T follicular helper cell (primary cell): ENCODE results near the gene OPN4.

Experiments
- DNase-seq: peaks from one replicate; pipeline ENCODE4 v3.0.0-alpha.2; 2020; ENCODE audit warnings: low read depth

OPN4 gene

DNA sequence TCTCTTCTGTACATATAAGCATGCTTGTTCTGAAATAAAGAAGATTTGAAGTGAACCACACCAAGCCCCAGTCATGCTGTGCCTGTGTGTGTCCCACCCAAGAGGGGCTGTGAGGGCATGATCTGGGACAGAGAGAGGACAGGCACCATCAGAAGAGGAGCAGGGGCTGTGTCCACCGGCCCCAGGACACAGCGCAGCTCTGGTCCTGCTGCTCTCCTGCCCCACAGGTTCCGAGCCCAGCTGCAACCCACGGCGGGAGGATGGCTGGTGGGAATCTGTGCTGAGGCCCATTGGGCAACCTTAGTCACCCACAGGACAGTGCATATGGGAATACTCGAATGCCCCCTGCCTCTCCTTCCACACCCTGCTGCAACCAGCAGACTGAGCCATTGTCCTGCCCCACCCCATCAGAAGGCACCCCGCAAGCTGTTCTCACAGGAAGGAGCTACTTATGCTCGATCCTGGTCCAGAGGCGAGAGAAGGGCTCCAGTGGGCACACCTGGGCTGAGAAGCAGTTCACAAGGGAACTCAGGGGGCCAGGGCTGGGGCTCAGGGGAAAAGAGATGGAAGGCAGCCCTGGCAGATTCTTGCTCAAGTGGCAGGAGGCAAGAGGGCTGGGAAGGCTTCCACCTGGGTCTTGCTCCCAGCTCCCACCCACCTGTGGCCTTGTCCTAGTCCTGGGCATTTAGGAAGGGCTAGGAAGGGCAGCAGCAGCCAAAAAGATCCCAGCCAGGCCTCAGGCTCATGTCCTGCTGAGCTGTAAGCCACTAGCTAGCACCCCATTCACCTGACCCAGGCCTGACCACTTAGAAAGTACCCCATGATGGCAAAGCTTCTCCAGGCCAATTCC, 45.9 kb downstream of the OPN4 start:
- DNase-seq: no peak

DNA sequence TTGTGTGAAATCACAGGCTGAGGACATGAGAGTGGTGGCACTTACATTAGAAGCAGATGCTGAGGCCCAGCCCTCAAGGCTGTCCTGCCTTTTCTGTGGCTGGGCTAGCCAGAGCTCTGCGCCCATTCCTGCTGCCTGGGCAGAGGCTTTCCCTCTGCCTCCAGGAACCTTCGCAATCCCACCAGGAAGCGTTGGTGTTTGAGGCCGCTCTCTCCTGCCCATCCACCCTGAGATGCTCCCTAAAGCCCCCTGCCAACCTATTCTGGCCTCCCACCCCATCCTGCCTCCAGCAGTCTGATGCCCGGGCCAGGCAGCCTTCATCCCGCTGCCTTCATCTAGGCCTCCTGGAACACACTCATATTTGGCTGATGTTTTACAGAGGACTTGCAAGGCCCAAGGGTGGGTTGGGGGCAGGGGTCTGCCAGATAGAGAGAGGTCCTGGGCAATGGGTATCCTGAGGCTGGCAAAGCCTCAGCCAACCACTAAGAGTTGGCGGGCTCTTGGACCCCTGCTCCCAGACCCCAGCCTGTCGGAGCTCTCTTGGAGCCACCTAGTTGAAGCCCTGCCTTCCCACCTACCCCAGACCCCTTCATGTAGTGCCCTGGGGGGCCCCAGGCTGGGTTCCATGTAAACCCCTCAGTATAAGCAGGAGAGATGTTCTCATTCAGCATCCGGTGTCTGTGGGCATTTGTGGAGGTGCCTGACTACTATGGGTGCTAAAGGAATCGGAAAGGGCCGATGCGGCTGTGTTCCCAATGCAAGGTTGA, 46.7 kb downstream of the OPN4 start:
- DNase-seq: no peak

DNA sequence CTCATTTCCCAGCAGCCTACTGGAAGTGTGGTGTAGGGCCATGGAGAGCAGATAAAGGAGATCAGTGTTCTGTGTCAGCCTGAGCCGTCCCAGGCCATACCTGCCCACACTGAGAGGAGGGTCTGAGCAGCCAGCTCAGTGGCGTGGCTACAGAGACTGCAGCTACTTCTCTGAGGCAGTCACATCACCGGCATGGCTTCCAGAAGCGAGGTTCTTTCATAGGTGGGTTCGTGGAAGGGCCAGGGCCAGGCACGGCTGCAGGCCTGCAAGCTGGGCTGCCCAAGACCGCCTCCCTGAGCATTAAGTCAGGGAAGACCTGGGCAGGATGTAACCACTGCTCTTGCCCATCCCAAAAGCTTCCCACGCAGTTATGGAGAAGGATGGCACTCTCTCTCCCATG, 48.8 kb downstream of the OPN4 start:
- DNase-seq: no peak

DNA sequence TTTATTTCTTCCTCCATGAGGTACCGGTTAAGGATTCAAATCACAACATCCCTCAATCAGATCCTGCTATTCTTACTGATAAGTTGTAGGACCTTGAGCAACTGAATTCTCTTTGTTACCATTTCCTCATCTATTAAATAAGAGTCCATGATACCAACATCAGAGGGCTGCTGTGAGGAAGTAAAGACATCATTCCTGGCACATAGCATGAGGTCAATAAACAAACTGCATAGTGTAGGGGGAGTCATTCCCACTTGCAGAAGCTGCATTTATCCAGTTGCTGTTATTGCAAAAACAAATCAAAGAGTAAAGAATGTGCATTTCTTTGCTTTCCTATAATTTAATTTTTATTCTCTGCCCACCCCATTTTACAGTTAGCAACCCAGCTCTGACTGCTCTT, 50.8 kb downstream of the OPN4 start:
- no peak for DNase-seq

DNA sequence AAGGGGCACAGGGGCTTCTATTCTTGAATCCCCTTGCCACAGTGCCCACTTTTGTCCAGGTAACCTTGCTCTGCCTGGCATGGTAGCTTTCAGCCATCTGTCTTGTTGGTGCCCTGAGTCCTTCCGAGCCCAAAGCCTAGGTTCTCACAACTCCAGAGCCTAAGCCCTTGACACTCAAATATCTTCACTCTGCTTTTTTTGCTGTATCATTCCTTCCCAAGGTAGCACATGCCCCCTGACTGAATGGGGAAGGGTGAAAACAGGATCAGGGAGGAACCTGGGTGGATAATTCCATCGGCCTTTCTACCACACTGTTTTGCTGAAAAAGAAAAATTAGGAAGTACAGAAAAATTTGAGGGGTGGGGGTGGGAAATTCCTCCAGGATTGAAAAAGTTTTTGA, 51.6 kb downstream of the OPN4 start:
- DNase-seq: no peak

DNA sequence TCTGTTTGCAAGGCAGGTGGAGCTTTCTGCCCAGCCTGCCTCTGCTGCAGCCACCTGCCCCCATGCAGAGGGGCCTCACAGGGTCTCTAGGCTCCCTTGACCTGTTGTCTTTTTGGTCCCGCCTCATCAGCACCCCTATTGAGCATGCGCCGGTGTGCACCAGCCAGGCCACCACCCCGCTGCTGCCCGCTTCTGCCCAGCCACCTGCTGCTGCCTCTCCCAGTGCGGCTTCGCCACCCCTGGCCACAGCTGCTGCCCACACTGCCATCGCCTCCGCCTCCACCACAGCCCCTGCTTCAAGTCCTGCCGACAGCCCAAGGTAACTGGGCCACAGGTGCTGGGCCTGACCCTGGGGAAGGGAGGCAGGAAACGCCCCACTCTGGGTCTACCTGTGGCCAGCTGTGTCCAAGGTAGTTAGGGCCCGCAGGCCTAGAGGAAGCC, 52.1 kb downstream of the OPN4 start:
- DNase-seq: no peak

DNA sequence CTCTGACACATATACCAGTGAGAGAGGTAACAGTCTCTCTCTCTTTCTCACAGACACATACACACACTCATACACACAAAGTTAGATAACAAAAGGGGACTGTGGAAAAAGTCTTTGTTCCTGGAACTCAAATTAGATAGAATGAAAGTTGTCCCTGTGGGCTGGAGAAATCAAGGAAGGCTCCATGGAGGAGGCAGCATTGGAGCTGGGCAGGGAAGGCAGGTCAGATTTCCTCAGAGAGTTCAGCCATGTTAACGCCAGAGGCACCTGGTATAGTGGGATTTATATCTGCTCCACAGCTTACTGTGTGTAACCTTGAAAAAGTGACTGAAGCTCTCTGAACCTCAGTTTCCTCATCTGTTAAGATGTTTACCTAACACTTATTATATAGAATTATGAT, 52.6 kb downstream of the OPN4 start:
- no peak for DNase-seq

DNA sequence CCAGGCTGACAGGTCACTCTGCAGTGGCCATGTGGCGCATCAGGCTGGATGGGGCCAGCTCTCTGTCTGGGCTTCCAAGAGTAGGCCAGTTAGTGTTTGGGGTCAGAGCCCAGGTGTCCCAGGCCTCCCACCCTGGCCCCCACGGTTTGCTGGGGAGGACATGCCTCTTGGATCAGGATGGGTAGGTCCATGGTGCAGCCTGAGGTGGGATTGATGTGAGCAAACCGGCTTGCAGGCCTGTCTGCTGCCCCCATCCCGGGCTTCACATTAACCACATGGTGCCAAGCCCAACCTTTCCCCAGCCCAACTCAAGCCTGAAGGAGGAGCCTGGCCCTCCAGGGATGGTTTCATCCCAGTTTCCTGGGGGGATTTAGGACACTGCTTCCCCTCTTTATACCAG, 53.2 kb downstream of the OPN4 start:
- DNase-seq: no peak

DNA sequence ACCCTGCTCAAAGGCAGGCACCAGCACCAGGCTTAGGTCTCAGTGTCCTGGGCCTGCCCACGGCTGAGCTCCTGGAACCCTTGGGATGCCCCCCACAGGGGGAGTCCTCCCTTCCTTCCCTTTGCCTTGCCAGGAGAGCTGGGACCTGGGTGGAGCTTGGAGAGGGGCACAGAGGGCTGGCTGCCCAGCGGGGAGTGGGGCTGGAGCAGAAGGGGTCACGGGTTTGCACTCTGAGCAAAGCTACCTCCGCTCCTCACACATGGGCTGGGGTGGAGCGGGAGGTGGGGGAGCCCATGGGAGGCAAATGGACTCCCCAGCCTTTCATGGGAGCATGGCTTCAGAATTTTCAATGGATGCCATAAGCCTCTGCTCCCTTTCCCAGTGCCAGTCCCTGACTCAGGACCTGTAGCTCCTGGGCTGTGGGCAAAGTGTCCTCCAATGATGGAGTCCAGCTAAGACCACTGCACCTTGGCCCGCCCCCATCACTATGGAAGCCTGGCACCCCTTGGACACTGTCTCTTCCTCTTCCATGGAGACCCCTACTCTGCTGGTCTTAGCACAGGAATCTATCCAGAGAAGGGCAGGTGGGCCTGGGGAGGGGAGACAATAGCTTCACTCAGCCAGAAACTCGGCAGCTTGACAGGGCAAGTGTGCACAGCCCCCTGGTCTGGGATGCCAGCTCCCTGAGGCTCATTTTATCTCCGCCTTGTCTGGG, 53.9 kb downstream of the OPN4 start:
- no peak for DNase-seq

DNA sequence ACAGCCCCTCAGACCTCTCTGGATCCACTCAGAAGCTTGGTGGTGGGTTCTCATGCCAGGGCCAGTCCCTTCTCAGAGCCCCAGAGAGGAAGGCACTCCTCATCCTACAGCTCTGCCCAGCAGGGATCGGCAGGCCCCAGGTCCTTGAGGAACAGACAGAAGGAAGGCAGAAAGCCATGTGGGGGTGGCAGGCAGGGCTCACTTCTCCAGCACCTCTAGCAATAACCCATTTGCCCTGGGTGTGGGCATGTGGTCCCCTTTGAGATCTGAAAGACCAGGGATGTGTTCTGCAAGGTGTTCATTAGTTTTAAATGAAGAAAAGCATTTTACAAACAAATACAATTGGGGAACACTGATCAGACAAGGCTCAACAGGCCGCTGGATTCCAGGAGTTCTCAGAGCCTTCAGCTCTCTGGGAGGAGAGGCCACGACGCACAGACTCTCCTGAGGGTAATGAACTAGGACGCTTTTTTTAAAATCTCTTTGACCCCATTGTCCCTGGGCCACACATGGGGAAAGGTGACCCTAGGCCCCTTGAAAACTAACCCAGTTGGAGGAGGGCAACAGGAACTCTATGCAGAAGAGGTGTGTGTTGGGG, 54.5 kb downstream of the OPN4 start:
- DNase-seq: no peak

DNA sequence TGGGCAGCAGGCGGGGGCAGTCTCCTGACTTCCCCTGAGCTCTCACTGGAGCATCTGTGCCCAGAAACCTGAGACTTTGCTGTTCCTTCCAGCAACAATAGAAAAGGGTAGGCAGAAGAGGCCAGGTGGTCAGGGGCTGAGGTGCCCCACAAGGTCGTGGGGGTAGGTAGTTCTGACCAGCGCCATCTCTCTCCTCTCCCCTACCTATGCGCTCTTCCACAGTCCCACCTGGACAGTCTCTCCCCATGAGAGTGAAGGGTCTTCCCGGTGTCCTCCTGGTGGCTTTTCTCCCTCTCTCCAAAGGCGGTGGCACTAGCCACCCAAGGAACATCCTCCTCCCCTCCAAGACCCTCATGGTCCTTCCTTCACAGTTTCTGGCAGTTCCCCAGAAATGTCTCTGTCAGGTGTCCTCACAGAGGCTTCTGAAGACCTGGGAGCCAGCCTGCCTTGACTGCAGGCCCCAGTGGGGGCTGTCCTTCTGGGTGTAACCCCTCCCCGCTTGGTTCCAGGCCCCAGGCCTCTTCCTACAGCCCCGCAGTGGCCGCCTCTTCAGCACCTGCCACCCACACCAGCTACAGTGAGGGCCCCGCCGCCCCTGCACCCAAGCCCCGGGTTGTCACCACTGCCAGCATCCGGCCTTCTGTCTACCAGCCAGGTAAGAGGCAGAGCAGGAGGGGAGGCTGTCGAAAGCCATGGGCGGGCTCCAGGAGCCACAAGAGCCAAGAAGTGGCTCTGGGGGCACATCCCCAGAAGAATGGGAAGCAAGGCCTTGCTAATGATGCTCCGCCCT, 55.2 kb downstream of the OPN4 start:
- no peak for DNase-seq

DNA sequence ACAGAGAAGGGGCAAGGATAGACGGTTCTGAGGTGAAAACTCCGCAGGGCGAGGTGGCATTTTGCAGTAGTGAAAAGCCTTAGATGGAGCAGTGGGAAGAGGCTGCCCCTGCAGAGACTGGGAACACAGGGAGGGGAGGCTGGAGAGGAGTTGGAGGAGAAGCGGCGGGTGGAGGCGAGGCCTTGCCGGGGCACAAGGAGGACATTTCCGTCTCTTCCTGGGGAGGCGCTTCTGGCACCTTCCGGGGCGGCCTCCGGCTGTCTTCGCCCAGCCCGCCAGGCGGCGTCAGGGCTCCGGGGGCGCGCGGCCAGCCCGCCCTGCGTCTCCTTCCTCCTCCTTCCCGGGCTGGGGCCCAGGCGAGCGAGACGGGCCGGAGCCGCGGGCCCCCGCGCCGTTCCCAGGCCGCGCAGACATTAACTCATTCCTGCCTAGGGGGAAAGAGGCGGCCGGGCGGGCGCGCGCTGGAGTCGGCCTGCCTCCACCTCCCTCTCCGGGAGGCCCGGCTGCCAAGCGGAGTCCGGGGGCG, 56.7 kb downstream of the OPN4 start:
- peak; percentile 76 for DNase-seq

DNA sequence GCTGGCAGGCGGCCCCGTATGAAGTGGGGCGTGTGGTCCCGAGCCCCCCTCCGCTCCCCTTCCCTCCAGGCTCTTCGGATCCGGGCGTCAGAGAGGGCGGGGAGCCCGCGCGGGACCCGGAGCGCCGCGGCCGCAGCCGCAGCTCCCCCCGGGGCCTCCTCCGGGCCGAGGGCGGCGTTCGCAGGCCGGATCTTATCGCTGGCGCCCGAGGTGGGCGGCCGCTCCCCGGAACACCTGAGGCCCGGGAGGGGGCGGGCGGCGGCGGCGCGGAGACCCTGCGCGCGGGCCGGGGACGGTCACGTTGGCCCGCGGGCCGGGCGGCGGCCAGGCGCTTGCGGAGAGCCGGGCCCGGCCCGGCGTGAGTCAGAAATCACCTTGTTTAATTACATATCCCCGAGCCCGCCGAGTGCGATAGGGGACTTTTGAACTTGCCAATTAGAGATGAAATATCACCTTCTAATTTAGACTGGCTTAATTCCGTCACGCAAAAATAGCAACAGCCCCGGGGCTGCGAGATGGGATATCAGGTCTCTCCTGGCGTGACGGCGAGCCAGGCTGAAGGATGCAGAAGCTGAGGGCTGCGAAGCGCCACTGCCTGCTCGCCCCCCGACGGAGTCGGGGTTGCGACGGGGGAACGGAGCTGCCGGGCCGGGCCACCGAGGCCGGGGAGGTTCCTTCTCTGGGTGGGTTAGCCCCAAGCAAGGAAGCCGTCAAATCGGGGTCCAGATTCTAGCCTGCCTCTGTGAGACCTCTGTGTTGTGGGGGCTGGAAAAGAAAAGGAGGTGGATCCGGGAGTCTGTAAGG, 57.4 kb downstream of the OPN4 start:
- no peak for DNase-seq

DNA sequence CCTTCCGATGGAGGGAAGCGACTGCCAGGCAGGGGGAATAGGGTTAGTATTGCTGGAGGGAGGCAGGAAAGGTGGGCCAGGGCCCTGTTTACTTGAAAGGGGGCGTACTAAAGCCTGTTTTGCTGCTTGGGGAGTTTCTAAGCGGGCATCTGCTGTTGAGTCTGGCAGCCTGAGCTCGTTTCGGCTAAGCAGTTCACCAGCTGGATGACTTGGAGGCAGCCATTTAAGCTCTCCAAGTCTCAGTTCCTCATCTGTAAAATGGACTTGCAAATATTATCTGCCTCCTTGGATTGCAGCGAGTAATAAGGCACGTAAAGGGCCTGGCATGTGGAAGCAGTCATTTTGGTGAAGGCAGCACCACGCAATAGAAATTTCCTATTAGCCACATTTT, 58.0 kb downstream of the OPN4 start:
- DNase-seq: no peak

DNA sequence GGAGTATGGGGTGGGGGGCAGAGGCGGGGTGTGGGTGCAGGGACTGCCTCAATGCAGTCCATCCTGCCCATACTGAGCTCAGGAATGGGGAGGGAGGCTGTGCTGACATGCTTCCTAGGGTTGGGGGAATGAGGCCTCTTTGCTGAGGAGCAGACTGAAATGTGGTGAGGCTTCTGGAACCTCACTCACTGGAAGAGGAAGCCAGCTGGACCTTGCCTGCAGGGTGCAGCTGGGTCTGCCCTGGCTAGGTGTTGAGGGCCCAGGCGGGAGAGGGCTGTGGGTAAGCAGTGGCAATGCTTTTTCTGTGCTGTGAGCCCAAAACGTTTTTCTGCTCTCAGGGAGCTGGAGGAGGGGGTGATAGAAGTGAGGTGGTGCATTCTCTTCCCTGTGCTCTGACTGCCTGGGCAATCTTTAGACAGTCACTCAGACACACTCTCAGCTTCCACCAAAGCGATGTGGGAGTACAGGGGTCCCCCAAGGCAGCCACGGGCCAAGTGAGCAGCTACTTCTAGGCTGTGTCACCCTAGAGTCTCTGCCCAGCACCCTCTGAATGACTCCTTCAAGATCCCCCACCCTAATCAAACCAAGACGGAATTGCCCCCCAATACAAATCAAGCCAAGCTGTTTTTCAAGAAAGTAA, 60.9 kb downstream of the OPN4 start:
- DNase-seq: no peak

DNA sequence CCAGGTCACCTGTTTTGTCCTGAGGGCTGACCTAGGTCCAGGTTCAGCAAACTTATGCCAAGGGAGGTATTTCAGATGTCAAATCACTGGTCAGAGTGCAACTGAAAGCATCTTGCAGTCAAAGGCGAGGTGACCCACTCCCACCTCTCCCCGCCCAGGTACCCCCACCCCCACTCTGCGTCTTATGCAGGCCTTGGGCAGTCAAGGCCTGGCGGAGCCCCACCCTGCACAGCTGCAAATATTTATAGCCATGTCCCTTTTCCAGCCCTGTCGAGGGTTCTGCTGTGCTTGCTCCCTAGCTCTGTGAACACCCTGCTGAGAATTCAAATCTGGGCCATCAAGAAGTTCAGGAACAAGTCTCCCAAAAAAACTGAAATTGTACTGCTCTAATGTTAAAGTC, 61.5 kb downstream of the OPN4 start:
- DNase-seq: no peak
